NOMO-1 (cell line): ENCODE data around the gene ST7L.
"Not testable (repeated sequence)": the region's sequence is repeated elsewhere in the genome, so short reads cannot be mapped to it uniquely, and the experiment has no call there.

Source experiments
- DNase-seq, 2 experiments: peaks; one replicate each; lab custom pipeline; 2025; ENCODE audit not compliant: unreplicated experiment in 2 of 2; lab: John Stamatoyannopoulos, UW

ST7L gene

GRCh38 chr1:112618721-112619517, at the start of gene ST7L:
Gene ST7L, minus strand, starts transcription at chr1:112619141. Its CDS starts 28 bp downstream, at chr1:112619113.
- DNase-seq = peak in 1 of 2 experiments; percentile 39

GRCh38 chr1:112666946-112667345, 48.0 kb upstream of the ST7L start:
- DNase-seq = no peak

- no peak for DNase-seq
Measured at GRCh38 chr1:112665857-112666256, 46.9 kb upstream of the ST7L start.

- DNase-seq = no peak
Measured at GRCh38 chr1:112651205-112651604, 32.3 kb upstream of the ST7L start.

- no peak for DNase-seq
Measured at GRCh38 chr1:112646225-112646624, 27.3 kb upstream of the ST7L start.

- DNase-seq = no peak
Measured at GRCh38 chr1:112643080-112643479, 24.1 kb upstream of the ST7L start.

- not testable (repeated sequence) for DNase-seq
Measured at GRCh38 chr1:112640437-112640836, 21.5 kb upstream of the ST7L start.

- no peak for DNase-seq
Measured at GRCh38 chr1:112638110-112638428, 19.1 kb upstream of the ST7L start.

- no peak for DNase-seq
Measured at GRCh38 chr1:112637254-112638109, 18.5 kb upstream of the ST7L start.

GRCh38 chr1:112636597-112637253, 17.8 kb upstream of the ST7L start:
- DNase-seq = no peak

- no peak for DNase-seq
Measured at GRCh38 chr1:112636056-112636455, 17.1 kb upstream of the ST7L start.

GRCh38 chr1:112634367-112634766, 15.4 kb upstream of the ST7L start:
- DNase-seq = no peak

- no peak for DNase-seq
Measured at GRCh38 chr1:112633628-112634027, 14.7 kb upstream of the ST7L start.

GRCh38 chr1:112629256-112629655, 10.3 kb upstream of the ST7L start:
- DNase-seq = no peak

GRCh38 chr1:112628516-112628915, 9.6 kb upstream of the ST7L start:
- no peak for DNase-seq

GRCh38 chr1:112626887-112627286, 7.9 kb upstream of the ST7L start:
- DNase-seq = no peak

- DNase-seq = no peak
Measured at GRCh38 chr1:112626193-112626592, 7.3 kb upstream of the ST7L start.

- DNase-seq = no peak
Measured at GRCh38 chr1:112625696-112626095, 6.8 kb upstream of the ST7L start.

GRCh38 chr1:112624493-112624892, 5.6 kb upstream of the ST7L start:
- not testable (repeated sequence) for DNase-seq

GRCh38 chr1:112620377-112620695, 1.4 kb upstream of the ST7L start:
- DNase-seq = no peak

- DNase-seq = peak; percentile 92 to 96
Measured at GRCh38 chr1:112619518-112620376, 806 bp upstream of the ST7L start, which contains the start of gene CAPZA1. Gene CAPZA1, plus strand, starts transcription at chr1:112619832. Its CDS starts 13 bp downstream, at chr1:112619845.
